Vagina (tissue), 2 donors: Measurements from ENCODE around the gene LRP2BP.
"Not testable (repeated sequence)": the region's sequence is repeated elsewhere in the genome, so short reads cannot be mapped to it uniquely, and the experiment has no call there.

Experiments used
- POLR2A ChIP-seq, 2 donors: fragments of 450-650 bp; IDR thresholded peaks; one replicate each; pipeline ENCODE4 v1.6.1; 2017; ENCODE audit warnings: antibody characterized with exemption in 2 of 2, mild to moderate bottlenecking in 2 of 2, moderate library complexity in 2 of 2
- TF ChIP-seq, protein P1 (sequence below), 3 experiments: fragments of 450-650 bp in 2 of 3; fragments of 200-600 bp in 1 of 3; sonication (generic) in 1 of 3; IDR thresholded peaks; one replicate each; pipeline ENCODE4 v1.5.1; 2017 to 2019; ENCODE audit warnings: antibody characterized with exemption in 3 of 3, mild to moderate bottlenecking in 2 of 3, moderate library complexity in 2 of 3

DNA sequence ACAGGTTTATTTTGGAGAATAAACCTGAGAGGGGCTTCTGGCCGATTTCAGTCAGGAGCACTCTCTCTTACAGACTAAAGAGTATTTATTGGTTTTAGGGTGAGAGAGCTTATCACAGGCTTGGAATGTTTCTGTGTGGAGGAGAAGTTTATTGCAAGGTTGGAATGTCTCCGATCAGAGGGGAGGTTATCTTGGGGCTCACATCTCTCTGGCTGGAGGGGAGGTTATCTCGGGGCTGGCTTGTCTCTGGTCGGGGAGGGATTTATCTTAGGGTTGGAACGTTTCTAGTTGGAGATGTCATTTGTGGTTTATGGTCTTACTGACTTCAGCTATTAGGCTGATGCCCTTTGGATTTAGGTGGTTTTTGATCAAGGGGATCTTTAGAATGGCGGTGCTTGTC lies 71.4 kb downstream of the LRP2BP start:
- TF ChIP-seq, protein P1, sequence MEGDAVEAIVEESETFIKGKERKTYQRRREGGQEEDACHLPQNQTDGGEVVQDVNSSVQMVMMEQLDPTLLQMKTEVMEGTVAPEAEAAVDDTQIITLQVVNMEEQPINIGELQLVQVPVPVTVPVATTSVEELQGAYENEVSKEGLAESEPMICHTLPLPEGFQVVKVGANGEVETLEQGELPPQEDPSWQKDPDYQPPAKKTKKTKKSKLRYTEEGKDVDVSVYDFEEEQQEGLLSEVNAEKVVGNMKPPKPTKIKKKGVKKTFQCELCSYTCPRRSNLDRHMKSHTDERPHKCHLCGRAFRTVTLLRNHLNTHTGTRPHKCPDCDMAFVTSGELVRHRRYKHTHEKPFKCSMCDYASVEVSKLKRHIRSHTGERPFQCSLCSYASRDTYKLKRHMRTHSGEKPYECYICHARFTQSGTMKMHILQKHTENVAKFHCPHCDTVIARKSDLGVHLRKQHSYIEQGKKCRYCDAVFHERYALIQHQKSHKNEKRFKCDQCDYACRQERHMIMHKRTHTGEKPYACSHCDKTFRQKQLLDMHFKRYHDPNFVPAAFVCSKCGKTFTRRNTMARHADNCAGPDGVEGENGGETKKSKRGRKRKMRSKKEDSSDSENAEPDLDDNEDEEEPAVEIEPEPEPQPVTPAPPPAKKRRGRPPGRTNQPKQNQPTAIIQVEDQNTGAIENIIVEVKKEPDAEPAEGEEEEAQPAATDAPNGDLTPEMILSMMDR (IDR thresholded peaks at IDR 0.05) = not testable (repeated sequence)
- not testable (repeated sequence) for TF ChIP-seq POLR2A (IDR thresholded peaks at IDR 0.05)
